HK-2 (cell line): Measurements from ENCODE around the gene SGO2.
"Not testable (repeated sequence)": the region's sequence is repeated elsewhere in the genome, so short reads cannot be mapped to it uniquely, and the experiment has no call there.

Experiments used
- DNase-seq: peaks from one replicate; pipeline ENCODE4 v3.0.0-alpha.2; 2018; ENCODE audit not compliant: unreplicated experiment

Gene SGO2

GRCh38 chr2:200515155-200515554 lies 10.9 kb upstream of the SGO2 start:
- no peak for DNase-seq

- no peak for DNase-seq
Measured at GRCh38 chr2:200523158-200523557, 2.8 kb upstream of the SGO2 start.

- no peak for DNase-seq
Measured at GRCh38 chr2:200523604-200524003, 2.4 kb upstream of the SGO2 start.

GRCh38 chr2:200525066-200525465 lies 941 bp upstream of the SGO2 start:
- no peak for DNase-seq

GRCh38 chr2:200525551-200525881 lies 491 bp upstream of the SGO2 start:
- DNase-seq = no peak

- DNase-seq = no peak
Measured at GRCh38 chr2:200528228-200528627, 2.2 kb downstream of the SGO2 start.

- no peak for DNase-seq
Measured at GRCh38 chr2:200533754-200534153, 7.7 kb downstream of the SGO2 start.

- no peak for DNase-seq
Measured at GRCh38 chr2:200534572-200534971, 8.6 kb downstream of the SGO2 start.

GRCh38 chr2:200538139-200538538 lies 12.1 kb downstream of the SGO2 start:
- DNase-seq = no peak

GRCh38 chr2:200540793-200541192 lies 14.8 kb downstream of the SGO2 start:
- no peak for DNase-seq

- DNase-seq = not testable (repeated sequence)
Measured at GRCh38 chr2:200566596-200566995, 40.6 kb downstream of the SGO2 start.

GRCh38 chr2:200567932-200568331 lies 41.9 kb downstream of the SGO2 start:
- no peak for DNase-seq

- DNase-seq = no peak
Measured at GRCh38 chr2:200575957-200576356, 50.0 kb downstream of the SGO2 start.

- no peak for DNase-seq
Measured at GRCh38 chr2:200577027-200577426, 51.0 kb downstream of the SGO2 start.

- DNase-seq = no peak
Measured at GRCh38 chr2:200578778-200579177, 52.8 kb downstream of the SGO2 start.

GRCh38 chr2:200584639-200585038 lies 58.6 kb downstream of the SGO2 start:
- no peak for DNase-seq

GRCh38 chr2:200585340-200585729 lies 59.3 kb downstream of the SGO2 start:
- DNase-seq = no peak

- DNase-seq = no peak
Measured at GRCh38 chr2:200585730-200586643, 60.0 kb downstream of the SGO2 start, which contains the start of gene AOX1. Gene AOX1, plus strand, starts transcription at chr2:200586014. Its CDS starts 95 bp downstream, at chr2:200586109.

- DNase-seq = no peak
Measured at GRCh38 chr2:200586644-200586975, 60.6 kb downstream of the SGO2 start.

- DNase-seq = no peak
Measured at GRCh38 chr2:200587007-200587616, 61.1 kb downstream of the SGO2 start.

- no peak for DNase-seq
Measured at GRCh38 chr2:200588076-200588678, 62.2 kb downstream of the SGO2 start.

- no peak for DNase-seq
Measured at GRCh38 chr2:200590090-200590489, 64.1 kb downstream of the SGO2 start.

- no peak for DNase-seq
Measured at GRCh38 chr2:200591308-200591707, 65.3 kb downstream of the SGO2 start.
